HepG2 (cell line): Measurements from ENCODE around the gene GNAI2. TPM values are rescaled to one million over a fixed set of nuclear protein-coding genes. Genes with fewer than 3 reads are reported as not detected.
A peak's percentile ranks its signal among the peaks of the same experiment; 100 is the strongest.

Experiments used
- CENPT ChIP-seq: sonication (generic); formaldehyde crosslinking; IDR thresholded peaks from 2 replicates; pipeline ENCODE4 v1.8.0; 2022; ENCODE audit warnings: low read depth, mild to moderate bottlenecking, moderate library complexity, missing genetic modification reagents
- DBP ChIP-seq: sonication (generic); formaldehyde crosslinking; IDR thresholded peaks from 2 replicates; pipeline ENCODE4 v1.4.0; 2020; ENCODE audit warnings: missing genetic modification reagents; ENCODE audit errors: not compliant biosample characterization
- MTERF4 ChIP-seq: sonication (generic); formaldehyde crosslinking; IDR thresholded peaks from 2 replicates; pipeline ENCODE4 v1.8.0; 2023; ENCODE audit warnings: mild to moderate bottlenecking, missing genetic modification reagents
- PCBP2 ChIP-seq: fragments of 200-400 bp; formaldehyde crosslinking; optimal IDR thresholded peaks from 2 replicates; pipeline ENCODE3; 2018; ENCODE audit warnings: low read length, low read depth; ENCODE audit not compliant: poor library complexity, severe bottlenecking
- RAD21 ChIP-seq: fragments of 450-650 bp; formaldehyde crosslinking; IDR thresholded peaks from 2 replicates; pipeline ENCODE4 v1.5.0; 2020; ENCODE audit warnings: mild to moderate bottlenecking
- SKI ChIP-seq: fragments of 450-650 bp; IDR thresholded peaks from one replicate; pipeline ENCODE4 v1.6.1; 2018; ENCODE audit warnings: mild to moderate bottlenecking; ENCODE audit not compliant: partially characterized antibody
- SMAD3 ChIP-seq: sonication (generic); formaldehyde crosslinking; IDR thresholded peaks from 2 replicates; pipeline ENCODE4 v1.4.0; 2020; ENCODE audit warnings: missing genetic modification reagents
- TP53 ChIP-seq: sonication (generic); formaldehyde crosslinking; conservative IDR thresholded peaks from 2 replicates; pipeline ENCODE4 v1.4.0; 2020; ENCODE audit warnings: missing genetic modification reagents
- ZBTB37 ChIP-seq: sonication (generic); formaldehyde crosslinking; IDR thresholded peaks from 2 replicates; pipeline ENCODE4 v1.4.0; 2020; ENCODE audit warnings: mild to moderate bottlenecking, missing genetic modification reagents
- ZMAT5 ChIP-seq: sonication (generic); formaldehyde crosslinking; IDR thresholded peaks from 2 replicates; pipeline ENCODE4 v1.5.0; 2020; ENCODE audit warnings: mild to moderate bottlenecking, low read depth, missing genetic modification reagents, borderline replicate concordance
- ZNF230 ChIP-seq: sonication (generic); formaldehyde crosslinking; IDR thresholded peaks from 2 replicates; pipeline ENCODE4 v1.4.0; 2020; ENCODE audit warnings: mild to moderate bottlenecking, missing genetic modification reagents
- ZNF576 ChIP-seq: sonication (generic); formaldehyde crosslinking; IDR thresholded peaks from 2 replicates; pipeline ENCODE4 v1.4.0; 2020; ENCODE audit warnings: mild to moderate bottlenecking, missing genetic modification reagents
- ZNF660 ChIP-seq: sonication (generic); formaldehyde crosslinking; IDR thresholded peaks from 2 replicates; pipeline ENCODE4 v1.5.1; 2020; ENCODE audit warnings: mild to moderate bottlenecking, low read depth, missing genetic modification reagents, borderline replicate concordance
- ZNF710 ChIP-seq: sonication (generic); formaldehyde crosslinking; IDR thresholded peaks from 2 replicates; pipeline ENCODE4 v1.5.0; 2020; ENCODE audit warnings: mild to moderate bottlenecking, missing genetic modification reagents, borderline replicate concordance
- ZNF773 ChIP-seq: sonication (generic); formaldehyde crosslinking; IDR thresholded peaks from 2 replicates; pipeline ENCODE4 v1.4.0; 2020; ENCODE audit warnings: missing genetic modification reagents, borderline replicate concordance
- polyA plus RNA-seq, 8 experiments: library from polyadenylated mRNA; depleted of rRNA in 3 of 8; stranded (reverse) in 7 of 8; unstranded in 1 of 8; fragments of >200 nt; fragmentation: Illumina TruSeq in 4 of 8; extraction: Trizol in 4 of 8; gene quantifications; 2 replicates each; pipeline versions ENCODE4 v1.2.1 to v1.2.3, GENCODE V29; 2011 to 2016; ENCODE audit warnings: low read depth in 4 of 8, missing spikeins in 1 of 8, mixed read lengths in 1 of 8; ENCODE audit not compliant: insufficient read depth in 1 of 8
- total RNA-seq, 5 experiments: library from RNA; depleted of rRNA; stranded (reverse); fragments of >200 nt; fragmentation: Illumina TruSeq; extraction: Trizol; gene quantifications; 2 replicates each; pipeline ENCODE4 v1.2.3, GENCODE V29; 2016; ENCODE audit warnings: low read depth in 1 of 5
- TF ChIP-seq, protein P1 (sequence below): sonication (generic); formaldehyde crosslinking; IDR thresholded peaks from 2 replicates; pipeline ENCODE4 v1.9.0; 2021; ENCODE audit warnings: missing genetic modification reagents, mild to moderate bottlenecking, borderline replicate concordance
- TF ChIP-seq, protein P2 (sequence below): sonication (generic); formaldehyde crosslinking; IDR thresholded peaks from 2 replicates; pipeline ENCODE4 v1.8.1; 2023; ENCODE audit warnings: mild to moderate bottlenecking, missing genetic modification reagents
- TF ChIP-seq, protein P3 (sequence below): sonication (generic); formaldehyde crosslinking; IDR thresholded peaks from 2 replicates; pipeline ENCODE4 v1.8.0; 2022; ENCODE audit warnings: mild to moderate bottlenecking, missing genetic modification reagents; ENCODE audit not compliant: insufficient replicate concordance

The GNAI2 gene
- total and polyA plus RNA-seq, 2 of the 13 experiments (the other 11 are each of a cell fraction or from before 2014, with no cell fraction given), result 51.1 to 66.2 TPM

DNA sequence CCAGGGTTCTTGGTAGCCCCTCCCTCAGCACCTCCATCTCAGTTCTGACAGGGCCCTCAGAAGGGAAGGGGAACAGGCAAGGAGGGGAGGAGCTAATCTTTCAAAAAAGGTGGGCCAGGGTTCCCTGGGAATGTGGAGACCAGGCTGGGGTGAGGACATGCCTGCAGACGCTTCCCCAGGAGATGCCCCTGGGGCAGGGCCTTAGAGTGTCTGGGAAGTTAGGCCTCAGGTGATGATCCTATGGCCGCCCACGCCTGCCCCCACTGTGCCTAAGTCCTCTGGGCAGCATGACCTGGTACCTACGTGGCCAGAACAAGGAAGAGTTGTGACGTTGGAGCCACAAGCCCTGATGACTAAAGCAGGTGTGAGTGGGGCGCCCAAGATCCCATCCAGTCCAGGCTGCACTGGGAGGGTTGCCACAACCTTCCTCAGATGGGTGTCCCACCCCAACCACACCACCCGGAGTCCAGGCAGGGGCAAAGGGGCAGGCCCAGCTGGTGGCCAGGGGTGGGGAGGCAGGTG is 29.0 kb downstream of the GNAI2 start (continued):
- TF ChIP-seq SKI (no peak), SMAD3 (CRISPR knock-in tag) (no peak), ZMAT5 (CRISPR knock-in tag) (no peak), ZNF576 (CRISPR knock-in tag) (no peak), DBP (CRISPR knock-in tag) (no peak), CENPT (CRISPR knock-in tag) (no peak), ZNF230 (no peak), PCBP2 (no peak), TP53 (no peak), RAD21 (CRISPR knock-in tag) (no peak), ZNF710 (0 out of 2 replicates have a peak, but pooled peaks have one; percentile 37), ZNF660 (CRISPR knock-in tag) (no peak), ZBTB37 (CRISPR knock-in tag) (peak; percentile 19; the same call in 1 of the 2 replicates), MTERF4 (CRISPR knock-in tag) (no peak; the same call in 1 of the 2 replicates), ZNF773 (no peak)
- TF ChIP-seq, protein P1, sequence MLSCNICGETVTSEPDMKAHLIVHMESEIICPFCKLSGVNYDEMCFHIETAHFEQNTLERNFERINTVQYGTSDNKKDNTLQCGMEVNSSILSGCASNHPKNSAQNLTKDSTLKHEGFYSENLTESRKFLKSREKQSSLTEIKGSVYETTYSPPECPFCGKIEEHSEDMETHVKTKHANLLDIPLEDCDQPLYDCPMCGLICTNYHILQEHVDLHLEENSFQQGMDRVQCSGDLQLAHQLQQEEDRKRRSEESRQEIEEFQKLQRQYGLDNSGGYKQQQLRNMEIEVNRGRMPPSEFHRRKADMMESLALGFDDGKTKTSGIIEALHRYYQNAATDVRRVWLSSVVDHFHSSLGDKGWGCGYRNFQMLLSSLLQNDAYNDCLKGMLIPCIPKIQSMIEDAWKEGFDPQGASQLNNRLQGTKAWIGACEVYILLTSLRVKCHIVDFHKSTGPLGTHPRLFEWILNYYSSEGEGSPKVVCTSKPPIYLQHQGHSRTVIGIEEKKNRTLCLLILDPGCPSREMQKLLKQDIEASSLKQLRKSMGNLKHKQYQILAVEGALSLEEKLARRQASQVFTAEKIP (CRISPR knock-in tag), result no peak
- TF ChIP-seq, protein P2, sequence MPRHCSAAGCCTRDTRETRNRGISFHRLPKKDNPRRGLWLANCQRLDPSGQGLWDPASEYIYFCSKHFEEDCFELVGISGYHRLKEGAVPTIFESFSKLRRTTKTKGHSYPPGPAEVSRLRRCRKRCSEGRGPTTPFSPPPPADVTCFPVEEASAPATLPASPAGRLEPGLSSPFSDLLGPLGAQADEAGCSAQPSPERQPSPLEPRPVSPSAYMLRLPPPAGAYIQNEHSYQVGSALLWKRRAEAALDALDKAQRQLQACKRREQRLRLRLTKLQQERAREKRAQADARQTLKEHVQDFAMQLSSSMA, result no peak
- TF ChIP-seq, protein P3, sequence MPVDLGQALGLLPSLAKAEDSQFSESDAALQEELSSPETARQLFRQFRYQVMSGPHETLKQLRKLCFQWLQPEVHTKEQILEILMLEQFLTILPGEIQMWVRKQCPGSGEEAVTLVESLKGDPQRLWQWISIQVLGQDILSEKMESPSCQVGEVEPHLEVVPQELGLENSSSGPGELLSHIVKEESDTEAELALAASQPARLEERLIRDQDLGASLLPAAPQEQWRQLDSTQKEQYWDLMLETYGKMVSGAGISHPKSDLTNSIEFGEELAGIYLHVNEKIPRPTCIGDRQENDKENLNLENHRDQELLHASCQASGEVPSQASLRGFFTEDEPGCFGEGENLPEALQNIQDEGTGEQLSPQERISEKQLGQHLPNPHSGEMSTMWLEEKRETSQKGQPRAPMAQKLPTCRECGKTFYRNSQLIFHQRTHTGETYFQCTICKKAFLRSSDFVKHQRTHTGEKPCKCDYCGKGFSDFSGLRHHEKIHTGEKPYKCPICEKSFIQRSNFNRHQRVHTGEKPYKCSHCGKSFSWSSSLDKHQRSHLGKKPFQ (CRISPR knock-in tag), result no peak
